DMS79 treated with DMSO at 0.1 percent for 48 hours (cell line): ENCODE data around the gene TECPR1.

Experiments used
- DNase-seq: peaks from one replicate; lab custom pipeline; 2025; lab: John Stamatoyannopoulos, UW

TECPR1 gene

GRCh38 chr7:98242934-98243333 lies 9.1 kb downstream of the TECPR1 start:
- DNase-seq = no peak

- DNase-seq = no peak
Measured at GRCh38 chr7:98242342-98242741, 9.7 kb downstream of the TECPR1 start.

GRCh38 chr7:98241674-98242241 lies 10.3 kb downstream of the TECPR1 start:
- no peak for DNase-seq

- no peak for DNase-seq
Measured at GRCh38 chr7:98240961-98241673, 10.9 kb downstream of the TECPR1 start.

- DNase-seq = no peak
Measured at GRCh38 chr7:98238976-98239375, 13.1 kb downstream of the TECPR1 start.

GRCh38 chr7:98238076-98238475 lies 14.0 kb downstream of the TECPR1 start:
- no peak for DNase-seq

GRCh38 chr7:98236355-98237185 lies 15.5 kb downstream of the TECPR1 start:
- no peak for DNase-seq

- DNase-seq = no peak
Measured at GRCh38 chr7:98235901-98236300, 16.1 kb downstream of the TECPR1 start.

- DNase-seq = no peak
Measured at GRCh38 chr7:98234429-98235147, 17.4 kb downstream of the TECPR1 start.

- DNase-seq = no peak
Measured at GRCh38 chr7:98233219-98234070, 18.6 kb downstream of the TECPR1 start.

- DNase-seq = no peak
Measured at GRCh38 chr7:98232799-98233198, 19.2 kb downstream of the TECPR1 start.

- no peak for DNase-seq
Measured at GRCh38 chr7:98232263-98232585, 19.8 kb downstream of the TECPR1 start.

- no peak for DNase-seq
Measured at GRCh38 chr7:98231493-98232262, 20.4 kb downstream of the TECPR1 start.

- no peak for DNase-seq
Measured at GRCh38 chr7:98230746-98231471, 21.1 kb downstream of the TECPR1 start.

GRCh38 chr7:98229991-98230745 lies 21.9 kb downstream of the TECPR1 start:
- DNase-seq = no peak

- DNase-seq = no peak
Measured at GRCh38 chr7:98229441-98229840, 22.6 kb downstream of the TECPR1 start.

GRCh38 chr7:98228801-98229200 lies 23.2 kb downstream of the TECPR1 start:
- no peak for DNase-seq

- no peak for DNase-seq
Measured at GRCh38 chr7:98227939-98228338, 24.1 kb downstream of the TECPR1 start.

- DNase-seq = no peak
Measured at GRCh38 chr7:98225913-98226614, 26.0 kb downstream of the TECPR1 start.
